H1 (cell line): Measurements from ENCODE around the gene MLF2. TPM values are rescaled to one million over a fixed set of nuclear protein-coding genes. Genes with fewer than 3 reads are reported as not detected.

Experiments
- CTCF ChIA-PET: fragments of 300-600 bp; sonication (Branson Sonifier 250); formaldehyde crosslinking; loops from one replicate; lab custom pipeline; 2021; ENCODE audit not compliant: partially characterized antibody; lab: Charles Lee
- POLR2A ChIA-PET: fragments of 300-600 bp; sonication (Branson Sonifier 250); formaldehyde crosslinking; loops from one replicate; lab custom pipeline; 2021; ENCODE audit warnings: inconsistent platforms; ENCODE audit not compliant: partially characterized antibody; lab: Charles Lee
- DNase-seq, 2 experiments: peaks; one replicate each; pipeline versions ENCODE4 v3.0.0 to v3.0.0-alpha.2; 2010 to 2022; ENCODE audit warnings: low spot score in 2 of 2, low read depth in 1 of 2, mixed read lengths in 1 of 2
- FAIRE-seq: peaks from 2 replicates; lab custom pipeline; 2011; peaks lifted over from hg19 to GRCh38; lab: Jason Lieb, UNC
- H2AFZ ChIP-seq: 2 replicates; pipeline ENCODE4 v1.8.1; 2012; ENCODE audit warnings: low read length, inconsistent platforms
- H2AK5ac ChIP-seq: 2 replicates; pipeline ENCODE4 v1.6.1; 2013; ENCODE audit warnings: low read depth, low read length
- H2BK120ac ChIP-seq: replicated peaks from 2 replicates; pipeline ENCODE3; 2013; ENCODE audit warnings: low read depth, low read length, inconsistent platforms
- H2BK12ac ChIP-seq: 2 replicates; pipeline ENCODE4 v1.6.1; 2013; ENCODE audit warnings: low read depth, low read length
- H2BK15ac ChIP-seq: 2 replicates; pipeline ENCODE4 v1.6.1; 2013; ENCODE audit warnings: low read length
- H2BK20ac ChIP-seq: 2 replicates; pipeline ENCODE4 v1.6.1; 2013; ENCODE audit warnings: low read length
- H2BK5ac ChIP-seq: 2 replicates; pipeline ENCODE4 v1.6.1; 2013; ENCODE audit warnings: low read depth, low read length
- H3K14ac ChIP-seq: 2 replicates; pipeline ENCODE4 v1.6.1; 2013; ENCODE audit warnings: inconsistent platforms; ENCODE audit not compliant: insufficient read length
- H3K18ac ChIP-seq: 2 replicates; pipeline ENCODE4 v1.6.1; 2013; ENCODE audit warnings: low read length; ENCODE audit errors: extremely low read depth
- H3K23ac ChIP-seq: 2 replicates; pipeline ENCODE4 v1.6.1; 2013; ENCODE audit warnings: inconsistent platforms; ENCODE audit not compliant: insufficient read length
- H3K23me2 ChIP-seq: 2 replicates; pipeline ENCODE4 v1.6.1; 2013; ENCODE audit warnings: low read depth, low read length
- H3K27ac ChIP-seq: 2 replicates; pipeline ENCODE4 v1.6.1; 2011; ENCODE audit warnings: low read depth, low read length, inconsistent platforms
- H3K27me3 ChIP-seq, 4 experiments: replicated peaks in 1 of 4; 1 replicate in 1 of 4; 2 replicates in 3 of 4; pipeline versions ENCODE4 v1.6.1 to v1.8.1; 2011 to 2013; ENCODE audit warnings: low read length in 3 of 4, mild to moderate bottlenecking in 3 of 4, inconsistent platforms in 2 of 4, mixed read lengths in 2 of 4, moderate library complexity in 1 of 4; ENCODE audit not compliant: control insufficient read depth in 3 of 4, insufficient read depth in 3 of 4; ENCODE audit errors: extremely low read depth in 1 of 4
- H3K36me3 ChIP-seq, 4 experiments: 2 replicates each; pipeline versions ENCODE4 v1.6.1 to v1.8.1; 2011 to 2013; ENCODE audit warnings: mild to moderate bottlenecking in 4 of 4, low read length in 3 of 4, moderate library complexity in 2 of 4, control low read depth in 1 of 4, inconsistent platforms in 1 of 4; ENCODE audit not compliant: insufficient read depth in 4 of 4, control insufficient read depth in 2 of 4
- H3K4ac ChIP-seq: replicated peaks from 2 replicates; pipeline ENCODE3; 2013; ENCODE audit warnings: low read length, low read depth, mixed read lengths, inconsistent platforms; ENCODE audit not compliant: insufficient read length
- H3K4me1 ChIP-seq, 4 experiments: replicated peaks in 1 of 4; 1 replicate in 1 of 4; 2 replicates in 3 of 4; pipeline versions ENCODE4 v1.6.1 to v1.8.1; 2011 to 2013; ENCODE audit warnings: low read length in 3 of 4, inconsistent platforms in 2 of 4, mixed read lengths in 1 of 4; ENCODE audit not compliant: insufficient read depth in 4 of 4, control insufficient read depth in 3 of 4
- H3K4me2 ChIP-seq, 2 experiments: 2 replicates each; pipeline versions ENCODE4 v1.6.1 to v1.8.1; 2011 to 2013; ENCODE audit warnings: low read depth in 2 of 2, low read length in 2 of 2, control low read depth in 1 of 2, inconsistent platforms in 1 of 2, mild to moderate bottlenecking in 1 of 2; ENCODE audit not compliant: insufficient read depth in 1 of 2
- H3K4me3 ChIP-seq, 4 experiments: fragments of 200-600, 300-600 bp in 1 of 4; sonication (generic), shearing (Covaris generic), sonication (Bioruptor Twin) in 1 of 4; 2 replicates each; pipeline versions ENCODE4 v1.5.1 to v1.8.1; 2011 to 2016; ENCODE audit warnings: low read length in 4 of 4, low read depth in 3 of 4, control low read depth in 2 of 4, inconsistent platforms in 2 of 4, mild to moderate bottlenecking in 2 of 4, mixed read lengths in 1 of 4, moderate library complexity in 1 of 4; ENCODE audit not compliant: insufficient read depth in 2 of 4; ENCODE audit errors: extremely low read depth in 1 of 4
- H3K56ac ChIP-seq: replicated peaks from 2 replicates; pipeline ENCODE3; 2013; ENCODE audit warnings: low read depth, mild to moderate bottlenecking, mixed read lengths, low read length, inconsistent platforms; ENCODE audit not compliant: insufficient read length
- H3K79me1 ChIP-seq: 2 replicates; pipeline ENCODE4 v1.6.1; 2013; ENCODE audit warnings: low read depth, low read length, control low read depth
- H3K79me2 ChIP-seq, 2 experiments: 2 replicates each; pipeline versions ENCODE4 v1.6.1 to v1.8.1; 2012 to 2013; ENCODE audit warnings: low read length in 2 of 2, mild to moderate bottlenecking in 2 of 2, inconsistent platforms in 1 of 2; ENCODE audit not compliant: insufficient read depth in 2 of 2, control insufficient read depth in 1 of 2
- H3K9ac ChIP-seq, 4 experiments: replicated peaks in 1 of 4; 1 replicate in 1 of 4; 2 replicates in 3 of 4; pipeline versions ENCODE4 v1.6.1 to v1.8.1; 2011 to 2013; ENCODE audit warnings: low read depth in 3 of 4, low read length in 3 of 4, control low read depth in 2 of 4, mild to moderate bottlenecking in 2 of 4, moderate library complexity in 2 of 4, inconsistent platforms in 1 of 4; ENCODE audit errors: extremely low read depth in 1 of 4
- H3K9me3 ChIP-seq, 2 experiments: 2 replicates each; pipeline versions ENCODE4 v1.6.1 to v1.8.1; 2012 to 2013; ENCODE audit warnings: mild to moderate bottlenecking in 2 of 2, moderate library complexity in 2 of 2, control low read depth in 1 of 2, inconsistent platforms in 1 of 2, low read depth in 1 of 2, low read length in 1 of 2, mixed read lengths in 1 of 2; ENCODE audit not compliant: insufficient read depth in 2 of 2
- H4K20me1 ChIP-seq, 2 experiments: replicated peaks in 1 of 2; 2 replicates each; pipeline versions ENCODE3 to v1.8.1; 2011 to 2013; ENCODE audit warnings: inconsistent platforms in 2 of 2, low read length in 2 of 2, mild to moderate bottlenecking in 1 of 2; ENCODE audit not compliant: insufficient read depth in 2 of 2, control insufficient read depth in 1 of 2
- H4K5ac ChIP-seq: 2 replicates; pipeline ENCODE4 v1.6.1; 2013; ENCODE audit warnings: low read length, low read depth, mixed read lengths, inconsistent platforms; ENCODE audit not compliant: insufficient read length
- H4K8ac ChIP-seq: 2 replicates; pipeline ENCODE4 v1.8.0; 2013; ENCODE audit warnings: mild to moderate bottlenecking, moderate library complexity, low read length, inconsistent platforms; ENCODE audit not compliant: insufficient read depth; ENCODE audit errors: extremely low read depth
- H4K91ac ChIP-seq: replicated peaks from 2 replicates; pipeline ENCODE3; 2013; ENCODE audit warnings: low read length, mixed read lengths, inconsistent platforms; ENCODE audit not compliant: insufficient read length
- YY1 ChIP-seq: IDR thresholded peaks from 2 replicates; pipeline ENCODE4 v1.6.1; 2011; ENCODE audit warnings: low read depth, mild to moderate bottlenecking, low read length
- WGBS, 2 experiments: shearing (Covaris generic) in 1 of 2; methylation state at CpG; one replicate each; pipeline versions ENCODE4 v1.1.6 to v1.1.7; 2013 to 2015; ENCODE audit warnings: low lambda C conversion rate in 2 of 2, mixed read lengths in 2 of 2, inconsistent platforms in 1 of 2, low coverage in 1 of 2, missing lambda C conversion rate in 1 of 2; ENCODE audit not compliant: insufficient replicate concordance in 2 of 2, insufficient coverage in 1 of 2, insufficient read length in 1 of 2; ENCODE audit errors: extremely low coverage in 1 of 2, missing lambda C conversion rate in 1 of 2; 5-methylcytosine and 5-hydroxymethylcytosine counted together
- polyA plus RNA-seq, 7 experiments: library from polyadenylated mRNA; depleted of rRNA in 3 of 7; stranded (reverse) in 5 of 7; unstranded in 2 of 7; fragments of >200 nt in 5 of 7; fragments of 200-250 nt in 2 of 7; gene quantifications; 1 replicate in 5 of 7; 2 replicates in 1 of 7; 4 replicates in 1 of 7; pipeline versions ENCODE4 v1.2.1 to v1.2.3, GENCODE V29; 2011 to 2013; ENCODE audit warnings: missing spikeins in 2 of 7, mixed read lengths in 2 of 7
- total RNA-seq: library from RNA; stranded (reverse); fragmentation: NEBNext Ultra II Directional; extraction: Animal tissue kit (Norgen Biotek cat#: 25700); gene quantifications from 2 replicates; pipeline ENCODE4 v1.2.1, GENCODE V29; 2021

MLF2 gene
- total and polyA plus RNA-seq, 2 of the 8 experiments (the other 6 are each of a cell fraction or from before 2014, with no cell fraction given): 229 to 401 TPM

DNA sequence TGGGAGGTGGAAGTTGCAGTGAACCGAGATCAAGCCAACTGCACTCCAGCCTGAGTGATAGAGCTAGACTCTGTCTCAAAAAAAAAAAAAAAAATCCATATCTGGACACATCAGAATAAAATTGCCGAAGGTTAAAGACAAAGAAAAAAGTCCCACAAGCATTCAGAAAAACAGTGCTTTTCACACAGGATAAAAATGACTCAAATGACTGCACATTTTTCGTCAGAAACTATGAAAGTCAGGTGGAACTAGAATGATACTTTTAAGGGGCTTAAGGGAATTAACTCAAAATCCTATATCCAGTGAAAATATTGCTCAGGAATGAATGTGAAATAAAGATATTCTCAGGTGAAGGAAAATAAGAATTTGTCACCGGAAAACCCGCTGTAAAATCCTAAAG is 16.2 kb downstream of the MLF2 start:
- H3K79me2 ChIP-seq: no peaks in the 10 kb centered on the region
- no peak for TF ChIP-seq YY1

More for the DNA sequence above, 16.2 kb downstream of the MLF2 start:
- no peak overlapping the region for H3K18ac ChIP-seq
- WGBS, 2 experiments: 74% methylated on average over 5 of the region's 5 CpGs; no CpG with 5 or more reads in 1 of the 2 experiments
- peaks cover 0 to 4% (median under 1%) of the 10 kb centered on the region in 4 experiments; a peak in 3 of 8 replicates for H3K36me3 ChIP-seq
- no peak overlapping the region for H2AK5ac ChIP-seq
- H2BK15ac ChIP-seq: no peak overlapping the region
- H2BK20ac ChIP-seq: no peak overlapping the region
- no peak overlapping the region for H3K9ac ChIP-seq
- no peak overlapping the region for H3K14ac ChIP-seq
- CTCF ChIA-PET: interaction anchor here (0.6 to 3.0 kb wide), 12 partner anchors 8 to 179 kb away, joined by 3 to 22 read pairs (median 4); partner anchors contain the start of genes COPS7A and MLF2
- no peak overlapping the region for H3K4ac ChIP-seq
- no peaks in the 10 kb centered on the region for H3K9me3 ChIP-seq
- FAIRE-seq (no peak), DNase-seq (no peak)
- H3K23ac ChIP-seq: no peak overlapping the region
- peaks cover 0 to 5% (median 0%) of the 10 kb centered on the region in 4 experiments; a peak in 1 of 7 replicates for H3K4me1 ChIP-seq
- H4K20me1 ChIP-seq: no peaks in the 10 kb centered on the region
- H2BK12ac ChIP-seq: no peak overlapping the region
- POLR2A ChIA-PET: no interaction called here
- no peak overlapping the region for H3K4me2 ChIP-seq
- H3K27ac ChIP-seq: no peak overlapping the region
- no peak overlapping the region for H2BK120ac ChIP-seq
- H4K91ac ChIP-seq: no peak overlapping the region
- H4K8ac ChIP-seq: no peak overlapping the region
- H3K23me2 ChIP-seq: no peaks in the 10 kb centered on the region
- H3K79me1 ChIP-seq: no peaks in the 10 kb centered on the region
- no peak overlapping the region for H2BK5ac ChIP-seq
- H2AFZ ChIP-seq: no peak overlapping the region
- H4K5ac ChIP-seq: no peak overlapping the region
- no peak overlapping the region for H3K4me3 ChIP-seq
- no peaks in the 10 kb centered on the region for H3K27me3 ChIP-seq
- H3K56ac ChIP-seq: no peak overlapping the region
